Uterus (tissue), 4 donors: ENCODE data around the gene ASTN1. TPM values are rescaled to one million over a fixed set of nuclear protein-coding genes. Genes with fewer than 3 reads are reported as not detected.

Experiments used
- DNase-seq, 2 donors: peaks; one replicate each; pipeline ENCODE4 v3.0.0-alpha.2; 2019 to 2020
- H3K27ac ChIP-seq, 2 donors: fragments of 200-600 bp; sonication (generic); 1 replicate in 1 of 2; 2 replicates in 1 of 2; pipeline ENCODE4 v1.5.1; 2016 to 2018
- H3K27me3 ChIP-seq, 2 donors: fragments of 200-600 bp; sonication (generic); one replicate each; pipeline ENCODE4 v1.5.1; 2018 to 2019; ENCODE audit warnings: control low read depth in 1 of 2
- H3K36me3 ChIP-seq, 2 donors: fragments of 200-600 bp; sonication (generic); one replicate each; pipeline ENCODE4 v1.5.1; 2019; ENCODE audit warnings: control low read depth in 1 of 2
- H3K4me1 ChIP-seq, 2 donors: fragments of 200-600 bp; sonication (generic); one replicate each; pipeline ENCODE4 v1.5.1; 2018 to 2019; ENCODE audit warnings: control low read depth in 1 of 2
- H3K4me3 ChIP-seq, 2 donors: fragments of 200-600 bp; sonication (generic); 1 replicate in 1 of 2; 2 replicates in 1 of 2; pipeline ENCODE4 v1.5.1; 2018 to 2019; ENCODE audit warnings: mild to moderate bottlenecking in 1 of 2
- H3K9me3 ChIP-seq, 2 donors: fragments of 200-600 bp; sonication (generic); one replicate each; pipeline ENCODE4 v1.5.1; 2019; ENCODE audit warnings: control low read depth in 1 of 2
- CTCF ChIP-seq, 4 experiments: fragments of 200-600 bp in 2 of 4; fragments of 450-650 bp in 2 of 4; sonication (generic) in 2 of 4; IDR thresholded peaks; one replicate each; pipeline ENCODE4 v1.5.1; 2016 to 2019; ENCODE audit warnings: antibody characterized with exemption in 4 of 4, mild to moderate bottlenecking in 2 of 4, moderate library complexity in 1 of 4
- POLR2A ChIP-seq, 2 donors: fragments of 450-650 bp; IDR thresholded peaks; one replicate each; pipeline ENCODE4 v1.6.1; 2016; ENCODE audit warnings: antibody characterized with exemption in 2 of 2, mild to moderate bottlenecking in 1 of 2, moderate library complexity in 1 of 2
- intact Hi-C: fragments of 100-400 bp; cut with DNase I; formaldehyde crosslinking; loops from one replicate; pipeline ENCODE4 v1.15.1; 2023; ENCODE audit warnings: low total_unique reads
- total RNA-seq, 4 donors: library from RNA; depleted of rRNA in 3 of 4; stranded (reverse); fragments of >200 nt in 3 of 4; gene quantifications; one replicate each; pipeline versions ENCODE4 v1.1.0 to v1.2.4, GENCODE V29; 2014 to 2023
- donor health status: DM: yes; HTN: yes; CAD: no.

ASTN1 gene
- total RNA-seq, 4 donors from 2014 or later: 0.29 to 42.7 (median 2.5) TPM

- no peak for TF ChIP-seq CTCF (IDR thresholded peaks at IDR 0.05)
- TF ChIP-seq POLR2A (IDR thresholded peaks at IDR 0.05): no peak
- no peaks in the 10 kb centered on the region for H3K9me3 ChIP-seq
- no peak overlapping the region for H3K4me3 ChIP-seq
- H3K4me1 ChIP-seq: peaks cover 0 to 3% of the 10 kb centered on the region in 2 donors
- DNase-seq: no peak
- no peak overlapping the region for H3K27ac ChIP-seq
- H3K36me3 ChIP-seq: no peaks in the 10 kb centered on the region
- intact Hi-C loops: no loop called here
- H3K27me3 ChIP-seq: no peaks in the 10 kb centered on the region
These were observed 143.5 kb downstream of the ASTN1 start for GRCh38 chr1:177020851-177021589.

DNA sequence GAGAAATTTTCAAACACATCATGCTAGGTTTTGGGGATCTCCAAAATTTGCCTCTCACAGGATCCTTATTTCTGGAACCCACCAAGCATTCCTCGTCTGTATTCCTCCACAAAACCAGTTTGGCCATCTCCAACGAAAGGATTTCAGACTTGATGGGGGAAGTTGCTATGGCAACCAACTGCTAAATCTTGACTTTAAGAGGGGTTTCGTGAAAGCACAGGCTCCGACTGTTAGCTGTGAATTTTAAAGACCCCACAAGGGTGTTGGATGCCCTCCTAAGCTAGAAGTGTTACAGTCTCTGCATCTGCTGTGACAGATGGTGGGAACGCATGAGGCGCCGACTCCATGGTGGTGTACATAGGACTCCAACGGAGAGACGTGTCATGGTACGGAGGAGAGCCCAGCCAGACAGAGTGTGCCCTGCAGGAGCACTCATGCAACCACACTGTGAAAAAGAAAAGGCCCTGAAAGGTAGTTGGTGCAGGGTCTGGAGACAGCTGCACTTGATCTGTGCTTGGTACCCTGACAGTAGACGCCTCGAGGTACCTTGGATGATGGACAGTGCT lies 147.1 kb downstream of the ASTN1 start:
- no peaks in the 10 kb centered on the region for H3K36me3 ChIP-seq
- DNase-seq: no peak
- H3K4me1 ChIP-seq: peaks cover 0 to 3% of the 10 kb centered on the region in 2 donors
- no peaks in the 10 kb centered on the region for H3K9me3 ChIP-seq
- no peaks in the 10 kb centered on the region for H3K27me3 ChIP-seq
- no peak overlapping the region for H3K4me3 ChIP-seq
- intact Hi-C loops: no loop called here
- no peak overlapping the region for H3K27ac ChIP-seq
- TF ChIP-seq CTCF (IDR thresholded peaks at IDR 0.05) (no peak), POLR2A (IDR thresholded peaks at IDR 0.05) (no peak)

- no peak overlapping the region for H3K27ac ChIP-seq
- H3K27me3 ChIP-seq: no peaks in the 10 kb centered on the region
- no peak for TF ChIP-seq POLR2A (IDR thresholded peaks at IDR 0.05)
- TF ChIP-seq CTCF (IDR thresholded peaks at IDR 0.05): no peak
- H3K36me3 ChIP-seq: no peaks in the 10 kb centered on the region
- DNase-seq: no peak
- H3K4me3 ChIP-seq: no peak overlapping the region
- intact Hi-C loops: no loop called here
- no peaks in the 10 kb centered on the region for H3K4me1 ChIP-seq
- H3K9me3 ChIP-seq: no peaks in the 10 kb centered on the region
These were observed 150.2 kb downstream of the ASTN1 start for GRCh38 chr1:177014325-177014724.

GRCh38 chr1:177012342-177012925 lies 152.1 kb downstream of the ASTN1 start:
- no peak for TF ChIP-seq CTCF (IDR thresholded peaks at IDR 0.05)
- no peak for TF ChIP-seq POLR2A (IDR thresholded peaks at IDR 0.05)
- H3K27me3 ChIP-seq: no peaks in the 10 kb centered on the region
- H3K4me1 ChIP-seq: no peaks in the 10 kb centered on the region
- intact Hi-C loops: no loop called here
- DNase-seq: no peak
- H3K27ac ChIP-seq: no peak overlapping the region
- no peak overlapping the region for H3K4me3 ChIP-seq
- no peaks in the 10 kb centered on the region for H3K9me3 ChIP-seq
- H3K36me3 ChIP-seq: no peaks in the 10 kb centered on the region

DNA sequence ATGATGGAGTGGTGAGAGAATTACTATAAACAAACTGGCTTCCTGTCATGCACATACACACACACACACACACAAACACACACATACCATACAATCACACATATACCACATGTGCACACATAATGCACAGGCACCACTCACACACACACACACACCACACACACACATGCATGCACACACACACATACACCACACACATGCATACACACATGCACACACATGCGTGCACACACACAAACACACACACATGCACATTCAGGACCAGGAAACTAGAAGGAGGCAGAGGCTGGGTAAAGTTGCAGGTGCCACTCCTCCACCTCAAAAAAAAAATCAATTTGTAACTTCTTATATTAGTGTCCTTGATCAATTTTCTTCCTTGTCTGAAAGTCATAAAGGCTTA lies 153.0 kb downstream of the ASTN1 start:
- no peaks in the 10 kb centered on the region for H3K4me1 ChIP-seq
- TF ChIP-seq POLR2A (IDR thresholded peaks at IDR 0.05) (no peak), CTCF (IDR thresholded peaks at IDR 0.05) (no peak)
- no peaks in the 10 kb centered on the region for H3K9me3 ChIP-seq
- DNase-seq: no peak
- no peak overlapping the region for H3K4me3 ChIP-seq
- H3K27me3 ChIP-seq: no peaks in the 10 kb centered on the region
- no peaks in the 10 kb centered on the region for H3K36me3 ChIP-seq
- intact Hi-C loops: no loop called here
- no peak overlapping the region for H3K27ac ChIP-seq
